ENCODE data around the gene GPR151.

GPR151 gene

GRCh38 chr5:146523698-146524097 is 7.7 kb upstream of the GPR151 start:
- in situ Hi-C loops (cut with HindIII; ENCODE audit: low sequenced_read_pairs) = no loop called here
- TF ChIP-seq, protein P1, sequence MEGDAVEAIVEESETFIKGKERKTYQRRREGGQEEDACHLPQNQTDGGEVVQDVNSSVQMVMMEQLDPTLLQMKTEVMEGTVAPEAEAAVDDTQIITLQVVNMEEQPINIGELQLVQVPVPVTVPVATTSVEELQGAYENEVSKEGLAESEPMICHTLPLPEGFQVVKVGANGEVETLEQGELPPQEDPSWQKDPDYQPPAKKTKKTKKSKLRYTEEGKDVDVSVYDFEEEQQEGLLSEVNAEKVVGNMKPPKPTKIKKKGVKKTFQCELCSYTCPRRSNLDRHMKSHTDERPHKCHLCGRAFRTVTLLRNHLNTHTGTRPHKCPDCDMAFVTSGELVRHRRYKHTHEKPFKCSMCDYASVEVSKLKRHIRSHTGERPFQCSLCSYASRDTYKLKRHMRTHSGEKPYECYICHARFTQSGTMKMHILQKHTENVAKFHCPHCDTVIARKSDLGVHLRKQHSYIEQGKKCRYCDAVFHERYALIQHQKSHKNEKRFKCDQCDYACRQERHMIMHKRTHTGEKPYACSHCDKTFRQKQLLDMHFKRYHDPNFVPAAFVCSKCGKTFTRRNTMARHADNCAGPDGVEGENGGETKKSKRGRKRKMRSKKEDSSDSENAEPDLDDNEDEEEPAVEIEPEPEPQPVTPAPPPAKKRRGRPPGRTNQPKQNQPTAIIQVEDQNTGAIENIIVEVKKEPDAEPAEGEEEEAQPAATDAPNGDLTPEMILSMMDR (IDR thresholded peaks at IDR 0.05; ENCODE audit: low read depth, low read length, missing control alignments) = no peak
- no peak for DNase-seq (ENCODE audit: low read depth)
- H3K4me3 ChIP-seq (ENCODE audit: low read depth, low read length) = no peak overlapping the region

DNA sequence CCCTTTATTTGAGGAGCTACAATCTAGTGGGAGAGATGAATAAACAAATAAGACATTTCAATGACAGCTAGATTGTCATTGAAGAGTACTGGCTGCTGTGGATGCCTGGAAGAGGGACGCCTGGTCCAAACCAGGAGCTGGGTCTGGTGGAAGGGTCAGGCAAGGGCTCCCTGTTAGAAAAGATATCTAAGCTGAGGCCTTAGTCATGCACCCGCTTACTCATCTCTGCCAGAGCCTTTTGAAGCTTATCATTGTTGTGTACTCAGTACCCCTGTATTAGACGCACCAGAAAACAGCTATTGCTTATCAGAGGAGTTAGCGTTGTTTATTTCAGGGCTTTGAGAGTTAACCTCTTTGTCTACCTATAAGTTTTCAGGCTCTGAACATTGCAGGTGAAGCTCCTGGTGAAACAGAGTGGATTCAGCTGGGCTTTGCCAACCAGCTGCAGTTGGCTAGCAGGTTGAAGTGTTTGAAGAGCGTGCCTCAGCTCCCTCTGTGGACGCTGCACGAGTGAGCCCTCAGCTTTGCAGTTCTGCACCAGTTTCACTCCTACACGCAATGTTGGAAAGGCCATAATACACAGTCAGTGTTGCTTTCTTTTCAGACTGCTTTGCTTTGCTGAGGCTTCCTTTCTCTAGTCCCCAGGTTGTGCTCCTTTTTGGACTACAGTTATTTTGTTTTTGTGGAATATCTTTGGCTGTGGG is 5.6 kb upstream of the GPR151 start:
- no peak for DNase-seq (ENCODE audit: low read depth)
- in situ Hi-C loops (cut with HindIII; ENCODE audit: low sequenced_read_pairs) = no loop called here
- no peak overlapping the region for H3K4me3 ChIP-seq (ENCODE audit: low read depth, low read length)
- TF ChIP-seq, protein P1 (IDR thresholded peaks at IDR 0.05; ENCODE audit: low read depth, low read length, missing control alignments) = no peak

DNA sequence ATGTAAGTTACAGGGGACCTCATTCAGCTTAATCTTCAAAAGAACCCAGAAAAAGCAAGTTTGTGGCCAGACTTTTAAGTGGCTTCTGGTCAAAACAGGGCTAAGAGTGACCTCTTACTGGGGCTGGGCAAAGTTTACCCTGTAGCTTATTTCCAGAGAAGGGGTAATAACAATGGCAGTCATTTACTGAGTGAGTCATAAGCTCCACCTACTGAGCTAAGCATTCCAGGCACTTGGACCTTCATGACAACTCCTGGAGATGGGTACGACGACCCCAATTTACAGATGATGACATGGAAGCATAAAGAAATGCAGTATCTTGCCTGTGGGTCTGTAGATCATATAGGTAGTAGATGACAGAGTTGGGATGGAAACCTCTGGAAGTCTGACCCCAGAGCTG is 4.7 kb upstream of the GPR151 start:
- no peak overlapping the region for H3K4me3 ChIP-seq (ENCODE audit: low read depth, low read length)
- in situ Hi-C loops (cut with HindIII; ENCODE audit: low sequenced_read_pairs) = no loop called here
- TF ChIP-seq, protein P1 (IDR thresholded peaks at IDR 0.05; ENCODE audit: low read depth, low read length, missing control alignments) = no peak
- DNase-seq (ENCODE audit: low read depth) = no peak

DNA sequence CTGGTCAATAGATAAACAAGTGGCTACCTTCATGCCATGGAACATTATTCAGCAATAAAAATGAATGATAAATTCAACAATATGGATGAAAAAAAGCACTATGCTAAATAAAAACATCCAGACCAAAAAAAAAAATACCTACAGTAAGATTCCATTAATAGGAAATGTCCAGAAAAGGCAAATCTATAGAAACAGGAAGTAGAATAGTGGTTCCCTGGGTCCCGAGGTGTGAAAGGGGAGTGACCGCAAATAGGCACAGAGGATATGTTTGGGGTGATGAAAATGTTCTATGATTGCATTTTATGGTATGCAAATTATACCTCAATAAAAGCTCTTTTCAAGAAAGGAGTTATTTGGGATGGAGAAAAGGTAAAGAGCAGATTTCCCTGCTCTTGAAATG is 3.6 kb upstream of the GPR151 start:
- TF ChIP-seq, protein P1 (IDR thresholded peaks at IDR 0.05; ENCODE audit: low read depth, low read length, missing control alignments) = no peak
- in situ Hi-C loops (cut with HindIII; ENCODE audit: low sequenced_read_pairs) = no loop called here
- no peak overlapping the region for H3K4me3 ChIP-seq (ENCODE audit: low read depth, low read length)
- no peak for DNase-seq (ENCODE audit: low read depth)

DNA sequence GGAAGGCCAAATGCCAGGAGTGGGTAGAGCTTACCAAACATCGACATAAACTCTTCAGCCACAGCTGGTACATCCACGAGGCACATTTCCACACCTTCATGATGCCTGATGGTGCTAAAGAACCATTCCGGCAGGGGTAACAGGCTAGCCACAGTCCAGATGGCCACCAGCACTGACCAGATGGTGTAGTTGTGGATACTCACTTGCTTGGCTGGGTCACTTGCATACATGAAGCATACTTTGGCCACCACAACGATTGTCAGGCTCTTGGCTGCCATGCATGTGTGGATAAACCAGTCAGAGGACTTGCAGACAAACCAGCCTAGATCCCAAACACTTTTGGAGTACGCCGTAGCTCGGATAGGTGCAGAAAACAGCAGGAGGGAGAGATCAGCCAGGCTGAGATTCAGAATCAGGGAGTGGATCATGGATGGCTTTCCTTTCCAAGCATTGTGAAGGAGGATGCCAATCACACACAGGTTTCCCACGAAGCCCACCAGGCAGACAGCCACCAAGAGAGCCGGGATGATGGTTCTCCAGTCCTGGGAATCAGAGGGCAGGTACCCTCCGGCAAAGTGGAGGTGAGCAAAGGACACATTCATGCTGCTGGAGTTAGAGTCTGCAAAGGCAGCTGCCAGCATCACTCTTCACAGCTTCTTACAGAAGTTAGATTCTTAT is 378 bp downstream of the GPR151 start:
- no peak for DNase-seq (ENCODE audit: low read depth)
- no peak overlapping the region for H3K4me3 ChIP-seq (ENCODE audit: low read depth, low read length)
- TF ChIP-seq, protein P1 (IDR thresholded peaks at IDR 0.05; ENCODE audit: low read depth, low read length, missing control alignments) = no peak
- in situ Hi-C loops (cut with HindIII; ENCODE audit: low sequenced_read_pairs) = no loop called here

- no peak overlapping the region for H3K4me3 ChIP-seq (ENCODE audit: low read depth, low read length)
- DNase-seq (ENCODE audit: low read depth) = no peak
- in situ Hi-C loops (cut with HindIII; ENCODE audit: low sequenced_read_pairs) = no loop called here
- TF ChIP-seq, protein P1 (IDR thresholded peaks at IDR 0.05; ENCODE audit: low read depth, low read length, missing control alignments) = no peak
These were observed 1.4 kb downstream of the GPR151 start for GRCh38 chr5:146514575-146514974.

Data from astrocyte of the cerebellum (primary cell).